Activated CD4-positive, alpha-beta T cell treated with anti-CD3 and anti-CD28 coated beads, Interleukin-2, Interleukin-6, amounts not matched to agents 100 ng/mL and 50 ng/mL, durations not matched to agents 16 hours and 8 hours (primary cell): ENCODE results near the gene AATK.
"Not testable (repeated sequence)": the region's sequence is repeated elsewhere in the genome, so short reads cannot be mapped to it uniquely, and the experiment has no call there.

Source experiments
- DNase-seq: peaks from one replicate; pipeline ENCODE4 v3.0.0-alpha.2; 2020

Gene AATK

GRCh38 chr17:81161536-81161935, 4.5 kb downstream of the AATK start:
- no peak for DNase-seq

GRCh38 chr17:81160747-81161453, 5.1 kb downstream of the AATK start:
- DNase-seq = no peak

- DNase-seq = no peak
These were observed 5.7 kb downstream of the AATK start for GRCh38 chr17:81160306-81160705.

- DNase-seq = no peak
These were observed 6.3 kb downstream of the AATK start for GRCh38 chr17:81159611-81160265.

- DNase-seq = no peak
These were observed 7.1 kb downstream of the AATK start for GRCh38 chr17:81158688-81159590.

- no peak for DNase-seq
These were observed 8.0 kb downstream of the AATK start for GRCh38 chr17:81157848-81158687.

- no peak for DNase-seq
These were observed 8.9 kb downstream of the AATK start for GRCh38 chr17:81156866-81157805.

- no peak for DNase-seq
These were observed 11.1 kb downstream of the AATK start for GRCh38 chr17:81154961-81155360.

- not testable (repeated sequence) for DNase-seq
These were observed 12.0 kb downstream of the AATK start for GRCh38 chr17:81154016-81154415.

- DNase-seq = no peak
These were observed 12.6 kb downstream of the AATK start for GRCh38 chr17:81153340-81153803.

- no peak for DNase-seq
These were observed 13.7 kb downstream of the AATK start for GRCh38 chr17:81152288-81152828.

- no peak for DNase-seq
These were observed 14.7 kb downstream of the AATK start for GRCh38 chr17:81151278-81151677.

- DNase-seq = no peak
These were observed 15.5 kb downstream of the AATK start for GRCh38 chr17:81150377-81151077.

- no peak for DNase-seq
These were observed 17.0 kb downstream of the AATK start for GRCh38 chr17:81148986-81149533.

- no peak for DNase-seq
These were observed 17.4 kb downstream of the AATK start for GRCh38 chr17:81148571-81148970.

- DNase-seq = no peak
These were observed 18.3 kb downstream of the AATK start for GRCh38 chr17:81147701-81148100.

- DNase-seq = not testable (repeated sequence)
These were observed 19.8 kb downstream of the AATK start for GRCh38 chr17:81146208-81146607.

- no peak for DNase-seq
These were observed 21.6 kb downstream of the AATK start for GRCh38 chr17:81144423-81144781.

- no peak for DNase-seq
These were observed 22.2 kb downstream of the AATK start for GRCh38 chr17:81143717-81144422.

- DNase-seq = no peak
These were observed 22.9 kb downstream of the AATK start for GRCh38 chr17:81143200-81143527.
